Heart left ventricle (tissue), 16 donors: ENCODE measurements around the gene SP140L. TPM values are rescaled to one million over a fixed set of nuclear protein-coding genes. Genes with fewer than 3 reads are reported as not detected.
"Not testable (repeated sequence)": the region's sequence is repeated elsewhere in the genome, so short reads cannot be mapped to it uniquely, and the experiment has no call there.

Source experiments
- ATAC-seq, 4 donors: fragments of 200-7000 bp; cut with Tn5 transposase; one replicate each; pipeline ENCODE4 v1.9.1; 2020 to 2022; ENCODE audit warnings: moderate library complexity in 4 of 4, mild to moderate bottlenecking in 3 of 4, moderate number of reproducible peaks in 1 of 4
- DNase-seq, 5 donors: peaks; one replicate each; pipeline ENCODE4 v3.0.0-alpha.2; 2020
- H3K27ac ChIP-seq, 12 donors: fragments of 200-600 bp; sonication (generic) in 4 of 12; one replicate each; pipeline versions ENCODE4 v1.5.0 to v1.8.0; 2016 to 2022; ENCODE audit warnings: mild to moderate bottlenecking in 2 of 12
- H3K27me3 ChIP-seq, 9 donors: fragments of 200-600 bp; sonication (generic) in 2 of 9; one replicate each; pipeline versions ENCODE4 v1.5.1 to v1.8.0; 2016 to 2022; ENCODE audit warnings: mild to moderate bottlenecking in 3 of 9
- H3K36me3 ChIP-seq, 9 donors: fragments of 200-600 bp; sonication (generic) in 2 of 9; one replicate each; pipeline versions ENCODE4 v1.5.0 to v1.8.0; 2018 to 2022; ENCODE audit warnings: mild to moderate bottlenecking in 2 of 9
- H3K4me1 ChIP-seq, 12 donors: fragments of 200-600 bp; sonication (generic) in 4 of 12; one replicate each; pipeline versions ENCODE4 v1.5.0 to v1.8.0; 2016 to 2022; ENCODE audit warnings: mild to moderate bottlenecking in 3 of 12
- H3K4me3 ChIP-seq, 12 donors: fragments of 200-600 bp; sonication (generic) in 4 of 12; one replicate each; pipeline versions ENCODE4 v1.5.0 to v1.8.0; 2017 to 2022; ENCODE audit warnings: mild to moderate bottlenecking in 9 of 12, moderate library complexity in 4 of 12
- H3K9me3 ChIP-seq, 12 donors: fragments of 200-600 bp; sonication (generic) in 4 of 12; one replicate each; pipeline versions ENCODE4 v1.5.0 to v1.8.0; 2016 to 2022; ENCODE audit warnings: mild to moderate bottlenecking in 1 of 12
- POLR2A ChIP-seq, 2 donors: fragments of 450-650 bp; IDR thresholded peaks; one replicate each; pipeline ENCODE4 v1.6.1; 2017; ENCODE audit warnings: antibody characterized with exemption in 2 of 2, mild to moderate bottlenecking in 2 of 2, moderate library complexity in 2 of 2
- WGBS, 4 donors: extraction: QIAGEN DNeasy Blood & Tissue Kit in 2 of 4; methylation state at CpG; one replicate each; pipeline versions ENCODE4 v1.1.5 to v1.1.7; 2013 to 2018; 5-methylcytosine and 5-hydroxymethylcytosine counted together
- intact Hi-C, 10 donors: fragments of 100-400 bp; cut with DNase I; formaldehyde crosslinking; loops; one replicate each; pipeline versions ENCODE4 v1.11.1 to v1.14.2; 2022
- polyA plus RNA-seq, 2 donors: library from polyadenylated mRNA; stranded (reverse); fragments of 200-250 nt; gene quantifications; one replicate each; pipeline ENCODE4 v1.2.3, GENCODE V29; 2013
- total RNA-seq, 9 donors: library from RNA; depleted of rRNA in 2 of 9; stranded (reverse); fragments of >200 nt in 2 of 9; fragmentation: NEBNext Ultra II Directional in 3 of 9; extraction: Animal tissue kit (Norgen Biotek cat#: 25700) in 3 of 9; gene quantifications; one replicate each; pipeline versions ENCODE4 v1.1.0 to v1.2.4, GENCODE V29; 2016 to 2023
- TF ChIP-seq, protein P1 (sequence below), 12 donors: fragments of 200-600 bp; sonication (generic) in 4 of 12; IDR thresholded peaks; one replicate each; pipeline versions ENCODE4 v1.5.0 to v1.8.0; 2018 to 2022; ENCODE audit warnings: antibody characterized with exemption in 12 of 12, mild to moderate bottlenecking in 5 of 12
- donor health status: ischemic (EF 13 %, LVEDD 7.1; RV severe dilation, severe dysfunction).
- donor health status: healthy with polysubstance abuse.
- donor health status: DM: no; HTN: yes; CAD: no.
- donor health status: DM: no; HTN: no; CAD: no.
- donor health status: ischemic (EF 25% LVEDD 6.9; RV normal size, moderate dysfunction).
- donor health status: ischemic (EF 25% LVEDD 5.7; RV mildly dilated, moderate dysfunction).
- donor health status: healthy.
- donor health status: DM: yes; HTN: yes; CAD: no.
- donor health status: ischemic (EF 35%, LVEDD 5.7; RV mildly dilated, moderate dysfunction).
- donor health status: nonischemic (EF 11% LVEDD 7.7; RV severe dilation, severe dysfunction).
- donor health status: DM: yes; HTN: yes; CAD: no.
- donor health status: PGD.
- donor health status: ischemic (EF 29% LVEDD 5.4; RV normal size, mild dysfunction).
- donor health status: nonischemic (EF 23%, LVEDD 6.1; RV moderate dilation, normal function).

SP140L gene
- total and polyA plus RNA-seq, 11 donors, result 2.5 to 17.6 (median 4.0) TPM

DNA sequence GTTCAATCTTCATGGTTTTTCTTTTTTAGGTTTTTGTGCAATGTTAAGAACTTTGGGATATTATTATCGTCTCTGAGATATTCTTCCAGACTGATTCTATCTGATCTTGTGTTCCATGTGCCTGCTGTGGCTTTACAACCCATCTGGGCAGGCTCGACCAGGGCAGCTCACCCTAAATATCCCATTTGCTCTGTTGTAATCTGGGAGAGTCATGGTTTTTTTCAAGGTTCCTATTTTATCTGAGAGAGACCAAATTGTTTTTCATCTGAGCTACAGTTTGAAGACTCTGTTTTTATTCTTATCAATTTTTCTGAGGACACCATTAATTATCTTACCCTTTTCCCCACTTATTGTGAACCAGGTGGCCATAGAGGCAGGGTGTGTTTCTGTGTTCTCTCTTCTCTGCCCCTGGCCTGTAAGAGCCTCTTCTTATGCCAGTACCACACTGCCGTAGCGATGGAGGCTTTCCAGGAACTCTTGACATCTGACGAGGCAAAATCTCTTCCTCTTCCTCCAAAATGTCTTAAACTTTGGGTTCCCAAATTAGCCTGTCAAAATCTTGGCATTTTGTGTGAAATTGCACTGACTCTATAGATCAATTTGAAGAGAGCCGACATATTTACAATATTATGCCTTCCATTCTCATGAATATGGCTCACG, 3.1 kb downstream of the SP140L start:
- intact Hi-C loops, result loop anchor here in 4 of 10 donors (5.0 to 10.0 kb wide), 4 partner anchors 85 to 418 kb away; partner anchors contain the start of genes SP100 (in 2 of the 4), SP110 (in 2 of the 4) and SP140 (in 2 of the 4)

DNA sequence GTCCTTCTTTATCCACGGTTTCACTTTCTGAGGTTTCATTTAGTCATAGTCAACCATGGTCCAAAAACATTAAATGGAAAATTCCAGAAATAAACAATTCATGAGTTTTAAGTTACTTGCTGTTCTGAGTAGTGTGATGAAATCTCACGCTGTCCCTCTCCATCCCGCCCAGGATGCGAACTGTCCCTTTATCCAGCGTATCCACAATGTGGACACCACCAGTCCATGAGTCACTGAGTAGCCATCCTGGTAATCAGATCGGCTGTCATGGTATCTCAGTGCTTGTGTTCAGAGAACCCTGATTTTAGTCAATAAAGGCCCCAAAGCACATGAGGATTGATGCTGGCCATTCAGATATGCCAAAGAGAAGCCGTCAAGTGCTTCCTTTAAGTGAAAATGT, 3.7 kb downstream of the SP140L start:
- DNase-seq, result no peak
- TF ChIP-seq, protein P1, sequence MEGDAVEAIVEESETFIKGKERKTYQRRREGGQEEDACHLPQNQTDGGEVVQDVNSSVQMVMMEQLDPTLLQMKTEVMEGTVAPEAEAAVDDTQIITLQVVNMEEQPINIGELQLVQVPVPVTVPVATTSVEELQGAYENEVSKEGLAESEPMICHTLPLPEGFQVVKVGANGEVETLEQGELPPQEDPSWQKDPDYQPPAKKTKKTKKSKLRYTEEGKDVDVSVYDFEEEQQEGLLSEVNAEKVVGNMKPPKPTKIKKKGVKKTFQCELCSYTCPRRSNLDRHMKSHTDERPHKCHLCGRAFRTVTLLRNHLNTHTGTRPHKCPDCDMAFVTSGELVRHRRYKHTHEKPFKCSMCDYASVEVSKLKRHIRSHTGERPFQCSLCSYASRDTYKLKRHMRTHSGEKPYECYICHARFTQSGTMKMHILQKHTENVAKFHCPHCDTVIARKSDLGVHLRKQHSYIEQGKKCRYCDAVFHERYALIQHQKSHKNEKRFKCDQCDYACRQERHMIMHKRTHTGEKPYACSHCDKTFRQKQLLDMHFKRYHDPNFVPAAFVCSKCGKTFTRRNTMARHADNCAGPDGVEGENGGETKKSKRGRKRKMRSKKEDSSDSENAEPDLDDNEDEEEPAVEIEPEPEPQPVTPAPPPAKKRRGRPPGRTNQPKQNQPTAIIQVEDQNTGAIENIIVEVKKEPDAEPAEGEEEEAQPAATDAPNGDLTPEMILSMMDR (IDR thresholded peaks at IDR 0.05), result no peak
- TF ChIP-seq POLR2A (IDR thresholded peaks at IDR 0.05), result no peak
- Histone ChIP-seq H3K36me3 (peaks cover 0 to 25% (median 4%) of the 10 kb centered on the region in 9 donors), H3K4me1 (peaks cover 0 to 69% (median 13%) of the 10 kb centered on the region in 12 donors), H3K27me3 (no peaks in the 10 kb centered on the region), H3K9me3 (no peaks in the 10 kb centered on the region), H3K4me3 (no peak overlapping the region), H3K27ac (peak overlapping the region in 1 of 12 donors; percentile 42)
- ATAC-seq, result no peak
- intact Hi-C loops, result no loop called here
- 87 to 93% (median 91%) methylated on average over 7 of the region's 7 CpGs for WGBS, 4 donors

More for the DNA sequence above, 3.1 kb downstream of the SP140L start:
- no peaks in the 10 kb centered on the region for H3K27me3 ChIP-seq
- 85 to 87% (median 87%) methylated on average over 7 of the region's 7 CpGs for WGBS, 4 donors
- peak overlapping the region in 1 of 12 donors; percentile 42 for H3K27ac ChIP-seq
- ATAC-seq (no peak), DNase-seq (no peak)
- TF ChIP-seq, protein P1 (IDR thresholded peaks at IDR 0.05), result no peak
- TF ChIP-seq POLR2A (IDR thresholded peaks at IDR 0.05), result no peak
- no peak overlapping the region for H3K4me3 ChIP-seq
- H3K9me3 ChIP-seq, result no peaks in the 10 kb centered on the region
- peaks cover 0 to 66% (median 12%) of the 10 kb centered on the region in 12 donors for H3K4me1 ChIP-seq
- peaks cover 0 to 25% (median 4%) of the 10 kb centered on the region in 9 donors for H3K36me3 ChIP-seq

DNA sequence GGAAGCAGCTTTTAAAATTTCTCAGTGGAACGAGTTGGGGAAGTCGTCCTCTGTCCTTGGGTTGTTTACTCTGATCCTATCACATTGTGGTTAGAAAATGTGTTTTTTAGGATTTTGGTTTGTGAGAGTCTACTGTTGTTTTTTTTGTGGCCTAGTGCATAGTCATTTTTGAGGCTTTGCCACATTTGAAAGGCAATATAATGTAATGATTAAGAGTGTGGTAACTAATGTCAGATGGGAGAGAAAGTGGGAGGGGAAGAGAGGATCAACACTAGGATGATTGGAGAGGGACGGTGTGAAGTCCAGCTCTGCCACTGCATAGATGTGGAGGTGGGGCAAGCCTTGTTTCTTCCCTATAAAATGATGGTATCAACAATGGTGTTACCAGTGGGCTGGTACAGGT, 8.5 kb downstream of the SP140L start:
- TF ChIP-seq, protein P1 (IDR thresholded peaks at IDR 0.05), result no peak
- no peak for TF ChIP-seq POLR2A (IDR thresholded peaks at IDR 0.05)
- Histone ChIP-seq H3K27ac (peak overlapping the region in 1 of 12 donors; percentile 13), H3K36me3 (peaks cover 0 to 22% (median 5%) of the 10 kb centered on the region in 9 donors), H3K27me3 (no peaks in the 10 kb centered on the region), H3K4me3 (no peak overlapping the region), H3K9me3 (no peaks in the 10 kb centered on the region), H3K4me1 (peaks cover 0 to 35% (median 0%) of the 10 kb centered on the region in 12 donors)
- intact Hi-C loops, result no loop called here
- 53 to 57% (median 55%) methylated on average over 3 of the region's 3 CpGs for WGBS, 4 donors
- DNase-seq (no peak), ATAC-seq (no peak)

DNA sequence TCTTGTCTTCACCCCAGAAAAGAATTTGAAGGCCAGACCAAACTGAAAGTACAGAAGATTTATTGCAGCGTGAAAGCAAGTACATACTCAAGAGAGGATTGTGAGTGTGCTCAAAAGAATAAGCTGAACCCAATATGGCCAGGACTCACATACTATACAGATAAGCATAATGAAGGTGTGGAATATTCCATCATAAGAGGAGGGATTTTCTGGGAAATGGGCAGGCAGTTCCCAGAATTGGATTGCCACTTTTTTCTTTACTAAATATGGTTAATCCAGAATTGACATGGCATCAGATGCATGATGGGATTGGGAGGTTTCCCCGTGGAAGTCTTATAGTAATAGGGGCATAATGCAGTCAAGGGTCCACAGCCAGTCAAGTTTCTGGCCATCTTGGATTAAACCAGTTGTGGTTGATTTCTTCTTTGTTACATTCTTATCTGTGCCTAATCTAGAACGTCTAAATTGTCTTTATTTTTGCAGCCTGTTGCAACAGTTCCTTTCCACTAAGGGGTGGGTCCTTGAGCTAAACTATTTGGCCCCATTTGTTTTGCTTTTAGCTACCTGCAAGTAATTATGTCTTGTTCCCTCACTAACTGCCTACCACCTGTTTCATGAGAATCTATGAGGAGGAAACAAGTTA, 9.0 kb downstream of the SP140L start:
- no peak for ATAC-seq
- H3K36me3 ChIP-seq, result peaks cover 0 to 22% (median 5%) of the 10 kb centered on the region in 9 donors
- 74 to 79% (median 76%) methylated on average over 3 of the region's 3 CpGs for WGBS, 4 donors
- intact Hi-C loops, result no loop called here
- no peaks in the 10 kb centered on the region for H3K27me3 ChIP-seq
- TF ChIP-seq POLR2A (IDR thresholded peaks at IDR 0.05), result no peak
- TF ChIP-seq, protein P1 (IDR thresholded peaks at IDR 0.05), result no peak
- no peaks in the 10 kb centered on the region for H3K9me3 ChIP-seq
- H3K4me3 ChIP-seq, result no peak overlapping the region
- no peak overlapping the region for H3K27ac ChIP-seq
- peaks cover 0 to 30% (median 0%) of the 10 kb centered on the region in 12 donors for H3K4me1 ChIP-seq
- no peak for DNase-seq

DNA sequence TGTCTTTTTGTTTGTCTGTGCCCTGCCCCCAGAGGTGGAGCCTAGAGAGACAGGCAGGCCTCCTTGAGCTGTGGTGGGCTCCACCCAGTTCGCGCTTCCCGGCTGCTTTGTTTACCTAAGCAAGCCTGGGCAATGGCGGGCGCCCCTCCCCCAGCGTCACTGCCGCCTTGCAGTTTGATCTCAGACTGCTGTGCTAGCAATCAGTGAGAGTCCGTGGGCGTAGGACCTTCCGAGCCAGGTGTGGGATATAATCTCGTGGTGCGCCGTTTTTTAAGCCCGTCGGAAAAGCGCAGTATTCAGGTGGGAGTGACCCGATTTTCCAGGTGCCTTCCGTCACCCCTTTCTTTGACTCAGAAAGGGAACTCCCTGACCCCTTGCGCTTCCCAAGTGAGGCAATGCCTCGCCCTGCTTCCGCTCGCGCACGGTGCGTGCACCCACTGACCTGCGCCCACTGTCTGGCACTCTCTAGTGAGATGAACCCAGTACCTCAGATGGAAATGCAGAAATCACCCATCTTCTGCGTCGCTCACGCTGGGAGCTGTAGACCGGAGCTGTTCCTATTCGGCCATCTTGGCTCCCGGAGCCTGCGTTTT, 15.0 kb downstream of the SP140L start:
- intact Hi-C loops, H3K27ac ChIP-seq, H3K4me1 ChIP-seq, DNase-seq, H3K4me3 ChIP-seq, ATAC-seq, H3K27me3 ChIP-seq: not testable (repeated sequence)
- Histone ChIP-seq H3K36me3 (peaks cover 0 to 28% (median 0%) of the 10 kb centered on the region in 9 donors), H3K9me3 (peaks cover 0 to 41% (median 19%) of the 10 kb centered on the region in 12 donors)
- 91 to 94% (median 91%) methylated on average over 28 to 33 of the region's 33 CpGs for WGBS, 4 donors

DNA sequence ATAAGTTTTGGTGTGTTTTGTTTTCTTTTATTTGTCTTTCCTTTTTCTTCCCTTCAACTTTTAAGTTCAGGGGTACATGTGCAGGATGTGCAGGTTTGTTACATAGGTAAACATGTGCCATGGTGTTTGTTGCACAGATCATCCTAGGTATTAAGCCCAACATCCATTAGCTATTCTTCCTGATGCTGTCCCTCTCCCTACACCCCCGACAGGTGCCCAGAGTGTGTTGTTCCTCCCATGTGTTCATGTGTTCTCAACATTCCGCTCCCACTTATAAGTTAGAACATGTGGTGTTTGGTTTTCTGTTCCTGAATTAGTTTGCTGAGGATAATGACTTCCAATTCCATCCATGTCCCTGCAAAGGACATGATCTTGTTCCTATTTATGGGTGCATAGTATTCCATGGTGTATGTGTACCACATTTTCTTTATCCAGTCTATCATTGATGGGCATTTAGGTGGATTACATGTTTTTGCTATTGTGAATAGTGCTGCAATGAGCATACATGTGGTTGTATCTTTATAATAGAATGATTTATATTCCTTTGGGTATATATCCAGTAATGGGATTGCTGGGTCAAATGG, 16.1 kb downstream of the SP140L start:
- peaks cover 0 to 44% (median 20%) of the 10 kb centered on the region in 12 donors for H3K9me3 ChIP-seq
- 89 to 93% (median 91%) methylated on average over 2 of the region's 2 CpGs for WGBS, 4 donors

More for the DNA sequence above, 16.1 kb downstream of the SP140L start:
- H3K27ac ChIP-seq, H3K27me3 ChIP-seq, DNase-seq, intact Hi-C loops, ATAC-seq, H3K4me3 ChIP-seq: not testable (repeated sequence)
- Histone ChIP-seq H3K4me1 (peaks cover 0 to 11% (median 0%) of the 10 kb centered on the region in 12 donors), H3K36me3 (peaks cover 0 to 28% (median 0%) of the 10 kb centered on the region in 9 donors)
